WTC11 (cell line): ENCODE data around the gene CATSPERZ. TPM values are rescaled to one million over a fixed set of nuclear protein-coding genes. Genes with fewer than 3 reads are reported as not detected.

ENCODE experiments used
- ATAC-seq: fragments of 200-7000 bp; cut with Tn5 transposase; 2 replicates; pipeline ENCODE4 v1.10.0; 2021; ENCODE audit warnings: mild to moderate bottlenecking, moderate library complexity
- Bru-seq: library from RNA; stranded (reverse); fragments of 400-500 nt; gene quantifications from one replicate; lab custom pipeline; 2021; lab: Mats Ljungman, UMichigan
- CTCF ChIA-PET: fragments of 300-600 bp; sonication (Branson Sonifier 250); formaldehyde crosslinking; loops from one replicate; lab custom pipeline; 2021; ENCODE audit warnings: antibody characterized with exemption; lab: Charles Lee
- POLR2A ChIA-PET: fragments of 350-600 bp; sonication (Branson Sonifier 250); formaldehyde crosslinking; loops from one replicate; lab custom pipeline; 2021; ENCODE audit warnings: antibody characterized with exemption; lab: Charles Lee
- DNase-seq: peaks from one replicate; pipeline ENCODE4 v3.0.0; 2021; ENCODE audit warnings: low spot score
- H3K27ac Mint-ChIP-seq: 2 replicates; pipeline ENCODE4 v1.8.0; 2021; ENCODE audit warnings: mixed read lengths
- H3K27me3 Mint-ChIP-seq: 2 replicates; pipeline ENCODE4 v1.8.0; 2021; ENCODE audit warnings: low read depth, mild to moderate bottlenecking, moderate library complexity, mixed read lengths
- H3K36me3 Mint-ChIP-seq: 2 replicates; pipeline ENCODE4 v1.8.0; 2021; ENCODE audit warnings: mixed read lengths
- H3K4me1 Mint-ChIP-seq: 2 replicates; pipeline ENCODE4 v1.8.0; 2022; ENCODE audit warnings: mixed read lengths
- H3K4me3 Mint-ChIP-seq: 2 replicates; pipeline ENCODE4 v1.8.0; 2021; ENCODE audit warnings: mild to moderate bottlenecking, moderate library complexity, mixed read lengths
- H3K9me3 Mint-ChIP-seq: 2 replicates; pipeline ENCODE4 v1.8.0; 2021; ENCODE audit warnings: mixed read lengths
- EMX1 ChIP-seq: fragments of 250-450 bp; sonication (Bioruptor Pico); IDR thresholded peaks from 2 replicates; pipeline ENCODE4 v1.8.0; 2021; ENCODE audit warnings: mild to moderate bottlenecking
- FOXP1 ChIP-seq: sonication (generic); formaldehyde crosslinking; IDR thresholded peaks from 2 replicates; pipeline ENCODE4 v1.8.0; 2022; ENCODE audit warnings: missing genetic modification reagents, mild to moderate bottlenecking, moderate library complexity, borderline replicate concordance
- IRF2 ChIP-seq: sonication (generic); formaldehyde crosslinking; IDR thresholded peaks from 2 replicates; pipeline ENCODE4 v1.8.0; 2022; ENCODE audit warnings: low read depth, missing genetic modification reagents, borderline replicate concordance
- NFE2L1 ChIP-seq: sonication (generic); formaldehyde crosslinking; IDR thresholded peaks from 2 replicates; pipeline ENCODE4 v1.8.1; 2023; ENCODE audit warnings: missing genetic modification reagents
- NR3C1 ChIP-seq: sonication (generic); formaldehyde crosslinking; conservative IDR thresholded peaks from 2 replicates; pipeline ENCODE4 v1.8.1; 2023; ENCODE audit warnings: low read depth, mild to moderate bottlenecking, missing genetic modification reagents
- TP53 ChIP-seq: sonication (generic); formaldehyde crosslinking; IDR thresholded peaks from 2 replicates; pipeline ENCODE4 v1.8.1; 2023; ENCODE audit warnings: mild to moderate bottlenecking, missing genetic modification reagents
- ZBTB21 ChIP-seq: sonication (generic); formaldehyde crosslinking; IDR thresholded peaks from 2 replicates; pipeline ENCODE4 v1.8.1; 2023; ENCODE audit warnings: mild to moderate bottlenecking, missing genetic modification reagents, borderline replicate concordance
- ZNF232 ChIP-seq: sonication (generic); formaldehyde crosslinking; IDR thresholded peaks from 2 replicates; pipeline ENCODE4 v1.8.0; 2022; ENCODE audit warnings: mild to moderate bottlenecking, missing genetic modification reagents
- ZNF423 ChIP-seq: fragments of 250-450 bp; sonication (Bioruptor Pico); IDR thresholded peaks from 2 replicates; pipeline ENCODE4 v2.1.2; 2022; ENCODE audit warnings: mild to moderate bottlenecking, moderate library complexity
- ZSCAN18 ChIP-seq: fragments of 250-450 bp; sonication (Bioruptor Pico); IDR thresholded peaks from 2 replicates; pipeline ENCODE4 v2.1.2; 2022; ENCODE audit warnings: mild to moderate bottlenecking, moderate library complexity
- long read RNA-seq, 3 experiments: library from RNA in 1 of 3; library from capped mRNA in 1 of 3; library from polyadenylated mRNA in 1 of 3; unstranded in 2 of 3; stranded (forward) in 1 of 3; transcript quantifications; one replicate each; pipeline ENCODE4 v2.0.0, GENCODE V29; 2021
- total RNA-seq: library from RNA; stranded (reverse); gene quantifications from 3 replicates; pipeline ENCODE4 v1.2.3, GENCODE V29; 2021
- TF ChIP-seq, protein P1 (sequence below): sonication (generic); formaldehyde crosslinking; IDR thresholded peaks from 2 replicates; pipeline ENCODE4 v1.8.1; 2023; ENCODE audit warnings: mild to moderate bottlenecking, missing genetic modification reagents
- TF ChIP-seq, protein P2 (sequence below): sonication (generic); formaldehyde crosslinking; IDR thresholded peaks from 2 replicates; pipeline ENCODE4 v1.8.1; 2023; ENCODE audit warnings: mild to moderate bottlenecking, moderate library complexity, missing genetic modification reagents

CATSPERZ gene
- total RNA-seq, result 1.1 to 2.5 TPM (median 2.0 TPM) in 3 replicates
- not detected for Bru-seq, nascent RNA
- long read RNA-seq, experiment 1, partial matches to known transcripts, result 0 of 1 reads
- long read RNA-seq, experiment 1, other reads (novel, unspliced or antisense), result 0 of 1 reads
- long read RNA-seq, experiment 2, partial matches to known transcripts, result 0 of 1 reads
- long read RNA-seq, experiment 2, other reads (novel, unspliced or antisense), result 0 of 1 reads
- long read RNA-seq, experiment 3, result 0 reads

DNA sequence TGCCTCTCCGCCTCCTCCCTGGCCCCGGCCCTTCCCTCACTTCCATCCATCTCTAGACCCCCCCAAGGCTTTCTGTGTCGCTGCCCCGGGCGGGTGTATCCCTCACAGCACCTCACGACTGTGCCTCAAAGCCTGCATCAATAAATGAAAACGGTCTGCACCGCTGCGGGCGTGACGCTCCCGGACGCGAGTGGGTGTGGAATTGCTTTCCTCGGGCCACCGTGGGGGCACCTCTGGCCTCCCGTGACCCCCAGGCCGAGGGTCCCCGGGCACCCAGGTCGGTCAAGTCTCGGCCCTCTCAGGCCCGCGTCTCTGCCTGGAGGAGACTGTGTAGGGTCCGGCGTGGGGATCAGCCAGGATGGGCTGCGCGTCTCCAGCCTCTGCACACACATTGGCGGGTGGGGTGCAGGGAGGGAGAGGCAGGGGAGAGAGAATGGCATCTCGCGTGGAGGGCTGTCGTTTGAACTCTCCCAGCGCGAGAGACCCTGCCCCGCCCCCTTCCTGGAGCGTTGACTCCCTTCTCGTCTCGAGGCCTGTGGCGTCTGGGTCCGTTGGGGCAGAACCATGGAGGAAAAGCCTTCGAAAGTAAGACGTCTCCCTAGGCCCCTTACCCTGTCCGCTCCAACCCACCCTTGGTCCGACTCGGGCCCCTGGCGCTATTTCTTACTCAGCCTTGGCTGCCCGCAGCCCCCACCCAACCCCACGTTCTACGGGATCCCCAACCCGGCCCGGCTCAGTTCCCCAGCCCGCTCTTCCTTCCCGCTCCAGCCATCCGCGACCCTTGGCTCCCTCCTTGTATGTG is at the start of gene CATSPERZ:
Gene CATSPERZ, plus strand, starts transcription at position 512 of the 802 bp plus-strand sequence. Its CDS starts 53 bp downstream, at position 565.
- ATAC-seq (peak; percentile 4), DNase-seq (peak; percentile 36)
- Mint-ChIP-seq H3K27ac (no peak within 1 kb of the TSS), H3K27me3 (peaks cover 70% of the 10 kb centered on the region), H3K4me3 (peak within 1 kb of the TSS; percentile 82), H3K9me3 (no peaks in the 10 kb centered on the region), H3K36me3 (no peaks in the 10 kb centered on the region), H3K4me1 (peaks cover 19% of the 10 kb centered on the region)
- POLR2A ChIA-PET, result interaction anchor here (1.1 to 1.6 kb wide), 5 partner anchors 7 to 73 kb away, joined by 3 to 11 read pairs (median 3); partner anchors contain the start of genes NUDT22 and PRDX5
- CTCF ChIA-PET, result interaction anchor here (0.6 to 5.6 kb wide), 37 partner anchors 10 to 1395 kb away, joined by 3 to 151 read pairs (median 7); partner anchors contain the start of genes BAD, CCDC88B, DNAJC4 and FERMT3
- TF ChIP-seq NFE2L1 (0 out of 2 replicates have a peak, but pooled peaks have one; percentile 36), NR3C1 (CRISPR knock-in tag) (no peak), EMX1 (CRISPR knock-in tag) (no peak)
- TF ChIP-seq, protein P1, sequence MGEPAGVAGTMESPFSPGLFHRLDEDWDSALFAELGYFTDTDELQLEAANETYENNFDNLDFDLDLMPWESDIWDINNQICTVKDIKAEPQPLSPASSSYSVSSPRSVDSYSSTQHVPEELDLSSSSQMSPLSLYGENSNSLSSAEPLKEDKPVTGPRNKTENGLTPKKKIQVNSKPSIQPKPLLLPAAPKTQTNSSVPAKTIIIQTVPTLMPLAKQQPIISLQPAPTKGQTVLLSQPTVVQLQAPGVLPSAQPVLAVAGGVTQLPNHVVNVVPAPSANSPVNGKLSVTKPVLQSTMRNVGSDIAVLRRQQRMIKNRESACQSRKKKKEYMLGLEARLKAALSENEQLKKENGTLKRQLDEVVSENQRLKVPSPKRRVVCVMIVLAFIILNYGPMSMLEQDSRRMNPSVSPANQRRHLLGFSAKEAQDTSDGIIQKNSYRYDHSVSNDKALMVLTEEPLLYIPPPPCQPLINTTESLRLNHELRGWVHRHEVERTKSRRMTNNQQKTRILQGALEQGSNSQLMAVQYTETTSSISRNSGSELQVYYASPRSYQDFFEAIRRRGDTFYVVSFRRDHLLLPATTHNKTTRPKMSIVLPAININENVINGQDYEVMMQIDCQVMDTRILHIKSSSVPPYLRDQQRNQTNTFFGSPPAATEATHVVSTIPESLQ (CRISPR knock-in tag), result 0 out of 2 replicates have a peak, but pooled peaks have one; percentile 40
- TF ChIP-seq, protein P2, sequence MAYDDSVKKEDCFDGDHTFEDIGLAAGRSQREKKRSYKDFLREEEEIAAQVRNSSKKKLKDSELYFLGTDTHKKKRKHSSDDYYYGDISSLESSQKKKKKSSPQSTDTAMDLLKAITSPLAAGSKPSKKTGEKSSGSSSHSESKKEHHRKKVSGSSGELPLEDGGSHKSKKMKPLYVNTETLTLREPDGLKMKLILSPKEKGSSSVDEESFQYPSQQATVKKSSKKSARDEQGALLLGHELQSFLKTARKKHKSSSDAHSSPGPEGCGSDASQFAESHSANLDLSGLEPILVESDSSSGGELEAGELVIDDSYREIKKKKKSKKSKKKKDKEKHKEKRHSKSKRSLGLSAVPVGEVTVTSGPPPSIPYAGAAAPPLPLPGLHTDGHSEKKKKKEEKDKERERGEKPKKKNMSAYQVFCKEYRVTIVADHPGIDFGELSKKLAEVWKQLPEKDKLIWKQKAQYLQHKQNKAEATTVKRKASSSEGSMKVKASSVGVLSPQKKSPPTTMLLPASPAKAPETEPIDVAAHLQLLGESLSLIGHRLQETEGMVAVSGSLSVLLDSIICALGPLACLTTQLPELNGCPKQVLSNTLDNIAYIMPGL, result 0 out of 2 replicates have a peak, but pooled peaks have one; percentile 6

GRCh38 chr11:64250415-64251015 is 49.6 kb upstream of the CATSPERZ start:
- POLR2A ChIA-PET, result interaction anchor here (0.9 to 3.7 kb wide), 7 partner anchors 9 to 98 kb away, joined by 3 to 25 read pairs (median 4); partner anchors contain the start of genes FKBP2, NUDT22, PRDX5 and STIP1

More at GRCh38 chr11:64250415-64251015, 49.6 kb upstream of the CATSPERZ start:
- CTCF ChIA-PET, result interaction anchor here (0.5 to 5.3 kb wide), 30 partner anchors 8 to 599 kb away, joined by 3 to 75 read pairs (median 9); partner anchors contain the start of genes CATSPERZ, CCDC88B, DNAJC4 and ESRRA
- ATAC-seq, result no peak
- peak overlapping the region; percentile 88 for H3K4me3 Mint-ChIP-seq
- TF ChIP-seq IRF2 (CRISPR knock-in tag) (no peak), ZNF232 (no peak), TP53 (CRISPR knock-in tag) (0 out of 2 replicates have a peak, but pooled peaks have one; percentile 15), ZBTB21 (CRISPR knock-in tag) (no peak), ZSCAN18 (CRISPR knock-in tag) (no peak), ZNF423 (CRISPR knock-in tag) (peak; percentile 68; the same call in 1 of the 2 replicates), FOXP1 (CRISPR knock-in tag) (0 out of 2 replicates have a peak, but pooled peaks have one; percentile 8)
- TF ChIP-seq, protein P2, result 0 out of 2 replicates have a peak, but pooled peaks have one; percentile 5
- H3K27ac Mint-ChIP-seq, result peak overlapping the region; percentile 97
- no peak for DNase-seq
- no peaks in the 10 kb centered on the region for H3K9me3 Mint-ChIP-seq
- no peaks in the 10 kb centered on the region for H3K27me3 Mint-ChIP-seq
- H3K36me3 Mint-ChIP-seq, result no peaks in the 10 kb centered on the region
- peaks cover 42% of the 10 kb centered on the region for H3K4me1 Mint-ChIP-seq
